ENCODE measurements around the gene TSC22D2.

DNA sequence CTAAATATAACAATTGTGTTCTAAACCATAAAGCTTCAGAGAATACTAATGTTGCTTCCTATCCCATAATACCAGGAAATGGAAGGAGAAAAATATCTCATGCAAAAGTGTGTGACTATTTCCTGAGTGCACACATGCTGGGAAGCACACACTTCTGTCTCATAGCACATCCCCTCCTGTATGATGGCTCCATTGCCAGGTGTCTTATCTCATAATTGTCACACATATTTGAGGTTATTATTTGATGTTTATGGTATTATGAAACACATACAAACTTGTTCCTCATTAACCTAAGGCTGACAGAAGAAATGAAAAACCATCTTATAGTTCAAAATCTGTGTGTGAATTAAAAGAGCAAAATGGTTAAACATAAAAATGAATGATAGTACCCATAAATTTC, 72.8 kb downstream of the TSC22D2 start:
- TF ChIP-seq TAF1 (IDR thresholded peaks at IDR 0.05; ENCODE audit: low read depth): no peak
- no peak for TF ChIP-seq SMC3 (conservative IDR thresholded peaks at IDR 0.05; ENCODE audit: poor library complexity)
